Measurements from ENCODE around the gene CCDC9B.
A peak's percentile ranks its signal among the peaks of the same experiment; 100 is the strongest.

The CCDC9B gene

GRCh38 chr15:40286794-40287193 is 53.9 kb downstream of the CCDC9B start:
- no peak for TF ChIP-seq CTCF (IDR thresholded peaks at IDR 0.05; ENCODE audit: extremely low read depth, missing control alignments)
- no peak for DNase-seq (ENCODE audit: low spot score)

GRCh38 chr15:40286061-40286532 is 54.6 kb downstream of the CCDC9B start:
- DNase-seq (ENCODE audit: low spot score), result no peak
- no peak for TF ChIP-seq CTCF (IDR thresholded peaks at IDR 0.05; ENCODE audit: extremely low read depth, missing control alignments)

- TF ChIP-seq CTCF (IDR thresholded peaks at IDR 0.05; ENCODE audit: extremely low read depth, missing control alignments), result no peak
- DNase-seq (ENCODE audit: low spot score), result no peak
Measured at GRCh38 chr15:40285554-40286011, 55.2 kb downstream of the CCDC9B start.

GRCh38 chr15:40285151-40285550 is 55.6 kb downstream of the CCDC9B start:
- DNase-seq (ENCODE audit: low spot score), result no peak
- TF ChIP-seq CTCF (IDR thresholded peaks at IDR 0.05; ENCODE audit: extremely low read depth, missing control alignments), result no peak

GRCh38 chr15:40283615-40284300 is 57.0 kb downstream of the CCDC9B start:
- DNase-seq (ENCODE audit: low spot score), result no peak
- TF ChIP-seq CTCF (IDR thresholded peaks at IDR 0.05; ENCODE audit: extremely low read depth, missing control alignments), result no peak

GRCh38 chr15:40282869-40283614 is 57.7 kb downstream of the CCDC9B start, which contains the start of gene ANKRD63:
Gene ANKRD63 (minus strand): TSS chr15:40283064. CDS start chr15:40282586, 478 bp downstream.
- DNase-seq (ENCODE audit: low spot score), result peak; percentile 76

More at GRCh38 chr15:40282869-40283614, 57.7 kb downstream of the CCDC9B start, which contains the start of gene ANKRD63:
- TF ChIP-seq CTCF (IDR thresholded peaks at IDR 0.05; ENCODE audit: extremely low read depth, missing control alignments), result no peak
